Hepatocyte (in vitro differentiated cells): Measurements from ENCODE around the gene PON1.

Experiments
- CTCF ChIP-seq: fragments of 200-600 bp; sonication (generic); IDR thresholded peaks from 2 replicates; pipeline ENCODE4 v1.5.1; 2016; ENCODE audit warnings: antibody characterized with exemption, mild to moderate bottlenecking; ENCODE audit not compliant: poor library complexity
- EZH2 ChIP-seq: fragments of 200-600 bp; sonication (generic); IDR thresholded peaks from 2 replicates; pipeline ENCODE4 v1.6.1; 2016; ENCODE audit warnings: antibody characterized with exemption, mild to moderate bottlenecking, borderline replicate concordance
- EZH2phosphoT487 ChIP-seq: fragments of 200-600 bp; sonication (generic); IDR thresholded peaks from one replicate; pipeline ENCODE4 v1.6.1; 2018; ENCODE audit warnings: antibody characterized with exemption, mild to moderate bottlenecking, low read depth, moderate library complexity; ENCODE audit not compliant: unreplicated experiment, severe bottlenecking

- TF ChIP-seq EZH2 = no peak
- TF ChIP-seq CTCF = no peak
- TF ChIP-seq EZH2phosphoT487 = no peak
Measured at GRCh38 chr7:95297041-95297440, 27.3 kb downstream of the PON1 start.
